Umbilical cord (tissue), 2 donors: ENCODE measurements around the gene STX16. TPM values are rescaled to one million over a fixed set of nuclear protein-coding genes. Genes with fewer than 3 reads are reported as not detected.

Experiments
- DNase-seq: peaks from one replicate; pipeline ENCODE4 v3.0.0-alpha.2; 2015; ENCODE audit warnings: low spot score
- total RNA-seq: library from RNA; depleted of rRNA; stranded (reverse); fragments of >200 nt; gene quantifications from one replicate; pipeline ENCODE4 v1.2.3, GENCODE V29; 2014; ENCODE audit warnings: low replicate concordance; ENCODE audit not compliant: insufficient read depth

STX16 gene
- total RNA-seq, 1 donor from 2014 or later: 24.1 TPM

GRCh38 chr20:58675641-58676040 lies 24.6 kb downstream of the STX16 start:
- no peak for DNase-seq

- DNase-seq: no peak
Measured at GRCh38 chr20:58676161-58676560, 25.1 kb downstream of the STX16 start.

- DNase-seq: no peak
Measured at GRCh38 chr20:58677079-58677604, 26.1 kb downstream of the STX16 start.

DNA sequence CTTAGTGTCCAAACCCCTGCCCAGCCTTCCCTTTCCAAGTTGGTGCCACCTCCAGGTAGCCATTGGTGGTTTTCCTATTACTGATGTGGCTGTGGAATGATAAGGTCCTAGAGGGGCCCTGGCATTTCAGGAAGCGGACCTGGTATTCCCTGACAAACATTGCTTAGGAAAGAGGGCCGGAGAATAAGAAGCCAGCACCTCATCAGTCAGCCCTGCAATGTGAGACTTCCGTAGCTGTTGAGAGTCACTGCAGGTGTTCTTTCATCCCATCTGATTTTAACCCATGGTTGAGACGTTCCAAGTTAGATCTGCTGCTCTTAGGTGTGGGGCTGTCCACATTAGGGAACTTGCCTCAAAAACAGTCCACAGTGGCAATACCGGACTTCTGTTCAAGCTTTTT lies 26.7 kb downstream of the STX16 start:
- DNase-seq: no peak

DNA sequence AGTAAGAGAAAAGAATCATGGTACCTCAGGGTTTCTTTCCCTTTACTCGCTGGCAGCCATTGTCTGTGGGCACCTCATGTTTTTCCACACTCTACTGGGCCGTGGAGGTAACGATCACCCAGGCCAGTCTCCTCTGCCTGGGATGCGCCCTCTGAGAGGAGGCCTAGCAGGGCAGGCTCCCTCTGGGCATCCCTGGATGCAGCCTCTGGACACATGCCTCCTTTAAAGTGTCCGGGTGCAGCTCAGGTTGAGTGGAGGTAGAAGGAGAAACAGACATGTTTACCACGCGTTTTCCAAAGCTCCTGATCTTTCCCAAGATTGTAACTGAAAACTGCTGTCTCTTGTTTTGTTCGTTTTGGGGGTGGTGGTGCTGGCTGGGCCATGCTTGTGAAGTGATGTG lies 27.7 kb downstream of the STX16 start:
- no peak for DNase-seq

GRCh38 chr20:58682656-58683531 lies 31.8 kb downstream of the STX16 start:
- DNase-seq: no peak

- DNase-seq: no peak
Measured at GRCh38 chr20:58684291-58684690, 33.2 kb downstream of the STX16 start.

DNA sequence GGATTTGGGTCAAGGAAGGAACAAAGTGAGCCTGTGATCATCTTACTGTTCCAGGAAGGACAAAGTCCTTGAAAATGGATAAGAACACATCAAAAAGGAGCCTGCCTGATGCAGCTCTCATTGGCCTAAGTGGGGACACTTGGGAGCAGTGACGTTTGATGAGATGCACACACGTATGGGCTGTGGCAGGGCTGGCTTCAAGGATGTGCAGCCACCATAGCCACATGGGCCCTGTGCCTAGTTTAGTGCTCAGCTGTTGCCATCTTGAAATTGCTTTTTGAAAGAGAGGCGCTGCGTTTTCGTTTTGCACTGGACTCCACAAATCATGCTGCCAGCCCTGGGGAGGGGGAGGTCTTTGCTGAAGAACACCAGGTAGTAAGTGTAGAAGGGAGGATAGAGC lies 34.9 kb downstream of the STX16 start:
- no peak for DNase-seq

DNA sequence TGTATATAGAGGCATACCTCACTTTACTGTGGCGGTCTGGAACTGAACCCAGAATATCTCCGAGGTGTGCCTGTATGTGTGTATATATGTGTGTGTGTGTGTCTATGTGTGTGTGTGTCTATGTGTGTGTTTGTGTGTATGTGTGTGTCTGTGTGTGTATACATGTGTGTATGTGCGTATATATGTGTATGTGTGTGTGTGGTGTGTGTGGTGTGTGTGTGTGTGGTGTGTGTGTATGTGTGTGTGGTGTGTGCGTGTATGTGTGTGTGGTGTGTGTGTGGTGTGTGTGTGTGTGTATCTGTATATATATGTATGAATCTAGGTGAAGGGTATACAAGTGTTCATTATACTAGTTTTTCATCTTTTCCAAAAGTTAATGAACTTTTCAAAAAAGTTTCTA lies 37.3 kb downstream of the STX16 start:
- DNase-seq: no peak

DNA sequence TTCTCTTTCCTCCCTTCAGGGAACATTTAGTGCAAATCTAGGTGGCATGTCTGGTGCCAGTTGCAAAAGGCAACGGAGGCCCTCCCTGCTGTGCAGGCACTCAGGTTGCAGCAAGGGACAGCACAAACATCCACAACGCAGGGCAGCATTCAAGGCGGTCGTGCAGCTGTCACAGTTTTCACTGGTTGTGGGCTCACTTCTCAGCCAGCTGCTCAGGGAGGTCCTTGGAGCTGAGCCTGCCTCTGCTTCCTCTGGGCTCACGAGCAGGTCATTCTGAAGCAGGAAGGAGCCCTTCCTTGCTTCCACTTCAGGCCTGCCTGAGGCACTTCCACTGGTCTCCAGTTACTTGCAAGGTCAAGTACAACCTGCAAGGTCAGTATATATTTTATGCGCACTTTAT lies 37.8 kb downstream of the STX16 start:
- no peak for DNase-seq

GRCh38 chr20:58690396-58691135 lies 39.5 kb downstream of the STX16 start:
- peak; percentile 75 for DNase-seq

GRCh38 chr20:58691773-58692578 lies 40.9 kb downstream of the STX16 start:
- peak; percentile 17 for DNase-seq

DNA sequence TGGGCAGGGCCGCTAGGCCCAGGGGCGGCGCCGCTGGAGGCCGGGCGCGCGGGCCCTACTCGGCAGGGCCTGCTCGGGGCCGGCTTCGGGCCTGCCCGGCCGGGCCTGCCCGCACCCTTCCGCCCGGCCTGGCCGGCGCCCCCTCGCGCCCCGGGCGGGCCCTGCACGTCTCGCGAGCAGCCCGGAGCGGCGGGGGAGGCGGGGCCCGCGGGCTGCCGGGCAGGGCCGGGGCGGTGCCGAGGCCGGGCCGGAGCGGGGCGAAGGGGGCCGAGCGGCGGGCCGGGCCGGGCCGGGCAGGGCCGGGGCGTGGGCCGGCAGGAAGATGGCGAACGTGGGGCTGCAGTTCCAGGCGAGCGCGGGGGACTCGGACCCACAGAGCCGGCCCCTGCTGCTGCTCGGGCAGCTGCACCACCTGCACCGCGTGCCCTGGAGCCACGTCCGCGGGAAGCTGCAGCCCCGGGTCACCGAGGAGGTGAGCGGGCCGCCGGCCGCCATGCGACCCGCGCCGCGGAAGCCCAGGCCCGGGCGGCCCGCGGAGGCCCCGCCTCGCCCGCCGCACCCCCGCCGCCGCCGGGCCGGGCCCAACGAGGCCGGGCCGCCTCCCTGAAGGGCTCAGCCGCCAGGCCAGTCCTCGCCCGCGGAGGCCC lies 41.6 kb downstream of the STX16 start, which contains the start of gene NPEPL1:
Gene NPEPL1, plus strand, starts transcription at position 222 of the 647 bp plus-strand sequence. Its CDS starts 101 bp downstream, at position 323.
- DNase-seq: peak; percentile 78

DNA sequence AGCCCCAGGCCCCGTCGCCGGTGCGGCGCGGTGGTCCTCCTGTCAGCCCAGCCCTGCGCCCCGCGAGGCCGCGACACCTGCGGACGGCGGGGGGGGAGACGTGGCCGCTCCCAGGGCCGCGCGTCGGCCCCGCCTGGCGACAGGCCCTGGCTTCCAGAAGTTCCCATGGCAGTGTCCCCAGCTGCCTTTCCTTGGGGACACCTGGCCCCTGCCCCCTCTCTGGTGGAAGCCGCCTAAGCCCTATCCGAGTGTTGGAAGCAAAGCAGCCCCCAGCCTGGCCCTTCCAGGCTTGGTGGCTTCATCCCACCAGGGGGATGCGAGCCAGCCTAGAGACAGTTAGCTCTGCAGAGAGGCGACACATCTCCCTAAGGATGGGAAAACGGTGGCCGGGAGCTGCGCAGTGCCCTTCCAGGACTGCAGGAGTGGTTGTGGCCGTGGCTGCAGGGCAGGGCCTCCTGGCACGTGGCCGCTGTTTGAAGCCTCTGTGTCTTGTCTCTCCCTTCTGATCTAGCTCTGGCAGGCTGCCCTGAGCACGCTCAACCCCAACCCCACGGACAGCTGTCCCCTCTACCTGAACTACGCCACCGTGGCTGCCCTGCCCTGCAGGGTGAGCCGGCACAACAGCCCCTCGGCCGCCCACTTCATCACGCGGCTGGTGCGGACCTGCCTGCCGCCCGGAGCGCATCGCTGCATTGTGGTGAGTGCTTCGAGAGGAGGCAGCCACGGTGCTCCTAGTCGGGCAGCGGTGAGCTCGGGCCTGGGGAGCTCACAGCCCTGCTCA lies 42.3 kb downstream of the STX16 start:
- peak; percentile 17 for DNase-seq

- DNase-seq: no peak
Measured at GRCh38 chr20:58694241-58695083, 43.4 kb downstream of the STX16 start.

DNA sequence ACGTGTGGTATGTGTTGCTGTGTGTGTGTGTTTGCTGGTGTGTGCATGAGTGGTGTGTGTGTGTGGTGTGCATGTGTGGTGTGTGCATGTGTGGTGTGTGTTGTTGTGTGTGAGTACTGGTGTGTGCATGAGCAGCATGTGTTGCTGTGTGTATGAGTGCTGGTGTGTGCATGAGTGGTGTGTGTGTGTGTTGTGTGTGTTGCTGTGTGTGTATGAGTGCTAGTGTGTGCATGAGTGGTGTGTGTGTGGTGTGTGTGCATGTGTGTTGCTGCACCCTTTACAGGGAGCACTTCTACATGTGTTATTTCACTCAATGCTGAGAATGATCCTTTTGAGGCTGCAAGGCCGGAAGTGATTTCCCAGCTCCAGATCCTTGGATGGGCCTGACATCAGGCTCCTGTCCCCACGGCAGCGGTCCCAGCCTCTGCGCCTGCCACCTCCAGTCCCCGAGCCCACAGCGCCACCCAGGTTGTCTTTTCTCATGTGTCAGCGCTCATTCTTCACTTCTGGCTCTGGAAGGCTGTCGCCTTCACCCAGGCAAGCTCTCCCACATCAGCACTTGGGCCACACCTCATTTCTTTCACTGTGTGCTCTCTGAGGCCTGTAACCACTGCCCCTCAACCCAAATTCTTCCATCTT lies 44.1 kb downstream of the STX16 start:
- DNase-seq: no peak

- DNase-seq: no peak
Measured at GRCh38 chr20:58695895-58696375, 44.9 kb downstream of the STX16 start.

DNA sequence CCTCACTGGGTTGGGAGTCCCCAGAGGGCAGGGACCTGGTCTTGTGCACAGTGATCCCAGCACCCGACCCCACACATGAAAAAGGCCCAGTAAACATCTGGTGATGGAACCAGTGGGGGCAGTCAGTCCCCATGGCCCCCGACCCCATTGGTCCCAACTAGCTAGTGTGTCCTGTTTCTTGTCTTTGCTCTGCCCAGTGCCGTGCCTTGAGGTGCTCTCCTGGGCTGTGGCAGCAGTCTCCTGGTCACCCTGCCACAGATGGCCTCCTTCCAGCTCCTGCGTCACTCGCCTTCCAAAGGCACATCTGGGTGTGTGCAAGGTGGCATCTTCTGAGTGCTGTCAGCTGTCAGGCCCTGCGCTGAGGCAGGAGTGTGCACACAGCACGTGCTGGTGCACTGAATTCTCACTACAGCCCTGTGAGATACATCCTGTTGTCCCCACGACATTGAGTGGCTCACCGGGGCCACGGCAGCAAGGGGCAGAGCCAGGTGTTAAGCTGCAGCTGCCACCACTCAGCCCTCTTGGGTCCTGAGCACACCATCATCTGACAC lies 45.4 kb downstream of the STX16 start:
- no peak for DNase-seq
